ENCODE measurements around the gene MEMO1. TPM values are rescaled to one million over a fixed set of nuclear protein-coding genes. Genes with fewer than 3 reads are reported as not detected.

MEMO1 gene
- total RNA-seq, 1 experiment from 2014 or later, result 44.7 TPM

DNA sequence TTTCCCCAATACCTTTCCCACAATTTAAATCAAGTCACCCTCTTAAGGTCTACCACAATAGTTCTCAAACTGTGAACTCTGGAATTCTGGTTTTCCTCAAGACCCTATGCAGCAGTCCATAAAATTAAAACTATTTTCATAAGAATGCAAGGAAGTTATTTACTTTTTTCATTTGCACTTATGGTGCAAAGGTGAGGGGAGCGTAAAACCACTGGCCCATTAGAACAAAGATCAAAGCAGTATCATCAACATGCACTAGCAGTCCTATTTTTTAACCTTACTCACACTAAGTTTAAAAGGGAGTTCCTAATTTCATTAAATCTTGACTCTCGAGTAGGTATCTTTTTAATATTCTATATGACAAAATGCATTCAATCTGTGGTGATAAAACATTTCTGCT is 85.3 kb downstream of the MEMO1 start:
- POLR2A ChIA-PET, result no interaction called here
- RAD21 ChIA-PET (ENCODE audit: low non-redundant PET in 1 of 2, low total read pairs in 2 of 2, uncharacterized antibody in 2 of 2, unreplicated experiment in 2 of 2), result no interaction called here
- DNase-seq (ENCODE audit: low read depth, low spot score) (no peak), ATAC-seq (no peak)
- BruUV-seq (replicated peaks), result no TSS peak
- CTCF ChIA-PET, result no interaction called here
- H2AFZ ChIP-seq (ENCODE audit: low read depth, low read length, poor library complexity, severe bottlenecking), result no peak overlapping the region
- no peaks in the 10 kb centered on the region for H3K9me2 ChIP-seq (ENCODE audit: insufficient read depth)
- H4K20me1 ChIP-seq (ENCODE audit: insufficient read depth), result peaks cover 5% of the 10 kb centered on the region; the same call in 1 of the 2 replicates
- no peak overlapping the region for H3K4me2 ChIP-seq (ENCODE audit: low read length)
- H3K9me3 ChIP-seq (ENCODE audit: control insufficient read depth in 1 of 2, insufficient read depth in 1 of 2, low read depth in 1 of 2, low read length in 2 of 2), result no peaks in the 10 kb centered on the region
- peaks cover 10% of the 10 kb centered on the region; the same call in 1 of the 2 replicates for H3K79me2 ChIP-seq (ENCODE audit: insufficient read depth, low read length)
- intact Hi-C loops (cut with micrococcal nuclease), result no loop called here
- no peak overlapping the region for H3K9ac ChIP-seq (ENCODE audit: low read length)
- no peaks in the 10 kb centered on the region for H3K36me3 ChIP-seq (ENCODE audit: control insufficient read depth in 1 of 2, insufficient read depth in 2 of 2, low read length in 2 of 2)
- no peaks in the 10 kb centered on the region for H3K4me1 ChIP-seq (ENCODE audit: control insufficient read depth in 1 of 2, insufficient read depth in 2 of 2, low read length in 2 of 2)
- H3K27me3 ChIP-seq (ENCODE audit: insufficient read depth, low read length), result no peaks in the 10 kb centered on the region
- H3K4me3 ChIP-seq (replicated peaks in 1 of 2; ENCODE audit: low read depth in 1 of 2, low read length in 2 of 2), result no peak overlapping the region
- TF ChIP-seq ZNF274 (IDR thresholded peaks at IDR 0.05; ENCODE audit: low read depth, low read length), result no peak
- TF ChIP-seq POLR2A (IDR thresholded peaks at IDR 0.05; ENCODE audit: borderline replicate concordance, extremely low read depth, insufficient read depth, insufficient read length), result no peak
- no peak for TF ChIP-seq EGR1 (IDR thresholded peaks at IDR 0.05; ENCODE audit: low read depth)
- TF ChIP-seq EZH2phosphoT487 (IDR thresholded peaks at IDR 0.05; ENCODE audit: borderline replicate concordance), result no peak
- TF ChIP-seq SIN3A (IDR thresholded peaks at IDR 0.05; ENCODE audit: low read depth), result no peak
- no peak for TF ChIP-seq JUND (IDR thresholded peaks at IDR 0.05)
- no peak for TF ChIP-seq SRF (IDR thresholded peaks at IDR 0.05; ENCODE audit: low read depth)
- TF ChIP-seq, protein P1, sequence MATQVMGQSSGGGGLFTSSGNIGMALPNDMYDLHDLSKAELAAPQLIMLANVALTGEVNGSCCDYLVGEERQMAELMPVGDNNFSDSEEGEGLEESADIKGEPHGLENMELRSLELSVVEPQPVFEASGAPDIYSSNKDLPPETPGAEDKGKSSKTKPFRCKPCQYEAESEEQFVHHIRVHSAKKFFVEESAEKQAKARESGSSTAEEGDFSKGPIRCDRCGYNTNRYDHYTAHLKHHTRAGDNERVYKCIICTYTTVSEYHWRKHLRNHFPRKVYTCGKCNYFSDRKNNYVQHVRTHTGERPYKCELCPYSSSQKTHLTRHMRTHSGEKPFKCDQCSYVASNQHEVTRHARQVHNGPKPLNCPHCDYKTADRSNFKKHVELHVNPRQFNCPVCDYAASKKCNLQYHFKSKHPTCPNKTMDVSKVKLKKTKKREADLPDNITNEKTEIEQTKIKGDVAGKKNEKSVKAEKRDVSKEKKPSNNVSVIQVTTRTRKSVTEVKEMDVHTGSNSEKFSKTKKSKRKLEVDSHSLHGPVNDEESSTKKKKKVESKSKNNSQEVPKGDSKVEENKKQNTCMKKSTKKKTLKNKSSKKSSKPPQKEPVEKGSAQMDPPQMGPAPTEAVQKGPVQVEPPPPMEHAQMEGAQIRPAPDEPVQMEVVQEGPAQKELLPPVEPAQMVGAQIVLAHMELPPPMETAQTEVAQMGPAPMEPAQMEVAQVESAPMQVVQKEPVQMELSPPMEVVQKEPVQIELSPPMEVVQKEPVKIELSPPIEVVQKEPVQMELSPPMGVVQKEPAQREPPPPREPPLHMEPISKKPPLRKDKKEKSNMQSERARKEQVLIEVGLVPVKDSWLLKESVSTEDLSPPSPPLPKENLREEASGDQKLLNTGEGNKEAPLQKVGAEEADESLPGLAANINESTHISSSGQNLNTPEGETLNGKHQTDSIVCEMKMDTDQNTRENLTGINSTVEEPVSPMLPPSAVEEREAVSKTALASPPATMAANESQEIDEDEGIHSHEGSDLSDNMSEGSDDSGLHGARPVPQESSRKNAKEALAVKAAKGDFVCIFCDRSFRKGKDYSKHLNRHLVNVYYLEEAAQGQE (IDR thresholded peaks at IDR 0.05; ENCODE audit: low read depth), result no peak
- TF ChIP-seq EZH2 (IDR thresholded peaks at IDR 0.05), result no peak
- no peak for TF ChIP-seq ATF3 (IDR thresholded peaks at IDR 0.05)
- no peak for TF ChIP-seq CEBPB (IDR thresholded peaks at IDR 0.05; ENCODE audit: low read depth)
- TF ChIP-seq ZFX (IDR thresholded peaks at IDR 0.05), result no peak
- TF ChIP-seq, protein P2, sequence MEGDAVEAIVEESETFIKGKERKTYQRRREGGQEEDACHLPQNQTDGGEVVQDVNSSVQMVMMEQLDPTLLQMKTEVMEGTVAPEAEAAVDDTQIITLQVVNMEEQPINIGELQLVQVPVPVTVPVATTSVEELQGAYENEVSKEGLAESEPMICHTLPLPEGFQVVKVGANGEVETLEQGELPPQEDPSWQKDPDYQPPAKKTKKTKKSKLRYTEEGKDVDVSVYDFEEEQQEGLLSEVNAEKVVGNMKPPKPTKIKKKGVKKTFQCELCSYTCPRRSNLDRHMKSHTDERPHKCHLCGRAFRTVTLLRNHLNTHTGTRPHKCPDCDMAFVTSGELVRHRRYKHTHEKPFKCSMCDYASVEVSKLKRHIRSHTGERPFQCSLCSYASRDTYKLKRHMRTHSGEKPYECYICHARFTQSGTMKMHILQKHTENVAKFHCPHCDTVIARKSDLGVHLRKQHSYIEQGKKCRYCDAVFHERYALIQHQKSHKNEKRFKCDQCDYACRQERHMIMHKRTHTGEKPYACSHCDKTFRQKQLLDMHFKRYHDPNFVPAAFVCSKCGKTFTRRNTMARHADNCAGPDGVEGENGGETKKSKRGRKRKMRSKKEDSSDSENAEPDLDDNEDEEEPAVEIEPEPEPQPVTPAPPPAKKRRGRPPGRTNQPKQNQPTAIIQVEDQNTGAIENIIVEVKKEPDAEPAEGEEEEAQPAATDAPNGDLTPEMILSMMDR (IDR thresholded peaks at IDR 0.05 in 2 of 3, conservative IDR thresholded peaks at IDR 0.05 in 1 of 3; ENCODE audit: borderline replicate concordance in 1 of 3, insufficient read depth in 1 of 3, low read depth in 2 of 3, low read length in 2 of 3), result no peak
- TF ChIP-seq, protein P3, sequence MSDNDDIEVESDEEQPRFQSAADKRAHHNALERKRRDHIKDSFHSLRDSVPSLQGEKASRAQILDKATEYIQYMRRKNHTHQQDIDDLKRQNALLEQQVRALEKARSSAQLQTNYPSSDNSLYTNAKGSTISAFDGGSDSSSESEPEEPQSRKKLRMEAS (IDR thresholded peaks at IDR 0.05), result no peak
- no peak for TF ChIP-seq RAD21 (IDR thresholded peaks at IDR 0.05; ENCODE audit: low read depth)
- TF ChIP-seq CBX3 (IDR thresholded peaks at IDR 0.05; ENCODE audit: low read depth), result no peak
- no peak for TF ChIP-seq ZBTB33 (IDR thresholded peaks at IDR 0.05; ENCODE audit: extremely low read depth, insufficient replicate concordance, low read length)
- no peak overlapping the region for H3K27ac ChIP-seq (ENCODE audit: low read depth, low read length)

Measured in HCT116 (cell line).